PC-3 (cell line): ENCODE data around the gene NRL. TPM values are rescaled to one million over a fixed set of nuclear protein-coding genes. Genes with fewer than 3 reads are reported as not detected.
A peak's percentile ranks its signal among the peaks of the same experiment; 100 is the strongest.

Experiments used
- ATAC-seq: fragments of 200-7000 bp; cut with Tn5 transposase; 2 replicates; pipeline ENCODE4 v1.9.1; 2020; ENCODE audit warnings: mild to moderate bottlenecking, moderate library complexity
- BruUV-seq: library from RNA; stranded (reverse); fragments of 400-500 nt; replicated peaks from 2 replicates; lab custom pipeline; 2021; lab: Mats Ljungman, UMichigan
- CTCF ChIA-PET: fragments of 300-600 bp; sonication (Branson Sonifier 250); formaldehyde crosslinking; loops from one replicate; lab custom pipeline; 2022; ENCODE audit warnings: antibody characterized with exemption; lab: Charles Lee
- POLR2A ChIA-PET: fragments of 300-600 bp; sonication (Branson Sonifier 250); formaldehyde crosslinking; loops from one replicate; lab custom pipeline; 2022; ENCODE audit warnings: antibody characterized with exemption; ENCODE audit not compliant: unreplicated experiment; lab: Charles Lee
- DNase-seq: peaks from one replicate; pipeline ENCODE4 v3.0.0-alpha.2; 2015
- H2AFZ ChIP-seq: fragments of 300-600 bp; sonication (generic); 2 replicates; pipeline ENCODE4 v1.6.0; 2016; ENCODE audit warnings: antibody characterized with exemption, low read length
- H3F3A ChIP-seq: fragments of 300-600 bp; sonication (generic); one replicate; pipeline ENCODE4 v1.6.0; 2017; ENCODE audit warnings: antibody characterized with exemption, low read length, control low read depth, mild to moderate bottlenecking; ENCODE audit not compliant: unreplicated experiment
- H3K27ac ChIP-seq: fragments of 300-600 bp; sonication (generic); 2 replicates; pipeline ENCODE4 v1.5.1; 2016; ENCODE audit warnings: mild to moderate bottlenecking, low read length
- H3K27me3 ChIP-seq: fragments of 300-600 bp; sonication (generic); 2 replicates; pipeline ENCODE4 v1.6.1; 2016; ENCODE audit warnings: low read length, mixed read lengths
- H3K36me3 ChIP-seq: fragments of 300-600 bp; sonication (generic); 2 replicates; pipeline ENCODE4 v1.6.1; 2016; ENCODE audit warnings: low read depth, mixed run types, low read length, mixed read lengths
- H3K4me1 ChIP-seq: fragments of 300-600 bp; sonication (generic); 2 replicates; pipeline ENCODE4 v1.5.1; 2016; ENCODE audit warnings: low read length; ENCODE audit not compliant: insufficient read depth
- H3K4me2 ChIP-seq: fragments of 300-600 bp; sonication (generic); 2 replicates; pipeline ENCODE4 v1.6.0; 2016; ENCODE audit warnings: low read length
- H3K4me3 ChIP-seq: fragments of 300-600 bp; sonication (generic); 2 replicates; pipeline ENCODE4 v1.5.1; 2016; ENCODE audit warnings: mild to moderate bottlenecking, low read length, mixed read lengths
- H3K79me2 ChIP-seq: fragments of 300-600 bp; sonication (generic); 2 replicates; pipeline ENCODE4 v1.6.1; 2017; ENCODE audit warnings: low read length, mixed read lengths
- H3K9ac ChIP-seq: fragments of 300-600 bp; sonication (generic); 2 replicates; pipeline ENCODE4 v1.6.0; 2016; ENCODE audit warnings: mild to moderate bottlenecking, low read length
- H3K9me2 ChIP-seq: fragments of 300-600 bp; sonication (generic); replicated peaks from 2 replicates; pipeline ENCODE4 v1.6.1; 2016; ENCODE audit warnings: mixed run types, low read length, mixed read lengths
- H3K9me3 ChIP-seq: fragments of 300-600 bp; sonication (generic); 2 replicates; pipeline ENCODE4 v1.6.1; 2016; ENCODE audit warnings: low read length, mixed read lengths
- H4K20me1 ChIP-seq: fragments of 300-600 bp; sonication (generic); 2 replicates; pipeline ENCODE4 v1.6.1; 2016; ENCODE audit warnings: low read length, mixed read lengths
- EZH2 ChIP-seq: fragments of 300-600 bp; sonication (generic); IDR thresholded peaks from one replicate; pipeline ENCODE4 v1.6.1; 2017; ENCODE audit warnings: antibody characterized with exemption, mild to moderate bottlenecking, low read length; ENCODE audit not compliant: unreplicated experiment
- EZH2phosphoT487 ChIP-seq: fragments of 300-600 bp; sonication (generic); IDR thresholded peaks from 2 replicates; pipeline ENCODE4 v1.6.1; 2018; ENCODE audit warnings: mild to moderate bottlenecking, antibody characterized with exemption, low read length, borderline replicate concordance
- intact Hi-C: fragments of 100-400 bp; cut with micrococcal nuclease; formaldehyde crosslinking; loops from 2 replicates; pipeline ENCODE4 v1.9.0; 2023
- total RNA-seq: library from RNA; depleted of rRNA; stranded (reverse); fragments of >200 nt; gene quantifications from 2 replicates; pipeline ENCODE4 v1.2.3, GENCODE V29; 2014
- TF ChIP-seq, protein P1 (sequence below): fragments of 300-600 bp; sonication (generic); conservative IDR thresholded peaks from 2 replicates; pipeline ENCODE4 v1.5.1; 2017; ENCODE audit warnings: antibody characterized with exemption, low read depth, mild to moderate bottlenecking, low read length

The NRL gene
- total RNA-seq, 1 experiment from 2014 or later = 1.5 TPM

DNA sequence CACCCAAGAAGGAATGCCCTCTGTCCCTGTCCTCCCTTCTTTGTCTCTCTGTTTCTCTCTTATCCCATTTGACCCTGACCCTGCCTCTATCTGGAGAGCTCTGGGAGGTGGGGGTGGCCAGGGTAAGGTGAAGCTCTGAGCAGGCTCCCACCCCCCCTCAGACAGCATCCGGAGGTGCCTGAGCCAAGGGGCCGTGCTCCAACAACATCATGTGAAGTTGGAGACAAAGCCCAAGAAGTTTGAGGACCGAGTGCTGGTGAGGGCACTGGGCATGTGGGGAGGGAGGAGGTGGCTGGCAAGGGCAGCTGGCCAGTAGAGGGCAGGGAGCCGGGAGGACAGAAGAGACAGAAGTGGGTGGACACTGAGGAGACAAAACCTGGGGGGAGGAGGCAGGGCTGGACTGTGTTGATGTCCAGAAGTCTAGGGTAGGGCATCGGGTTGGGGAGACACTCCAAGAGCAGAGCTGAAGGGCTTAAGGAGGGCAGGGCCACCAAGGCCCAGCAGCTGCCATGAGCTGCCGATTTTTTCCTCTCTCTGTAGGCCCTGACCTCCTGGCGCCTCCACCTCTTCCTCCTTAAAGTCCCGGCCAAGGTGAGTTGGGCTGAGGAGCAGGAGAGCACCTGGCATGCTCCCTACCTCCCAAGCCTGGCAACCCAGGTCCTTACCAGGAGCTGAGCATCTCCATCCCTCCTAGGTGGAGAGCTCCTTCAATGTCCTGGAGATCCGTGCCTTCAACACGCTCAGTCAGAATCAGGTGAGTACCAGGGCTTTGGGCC is 61.0 kb downstream of the NRL start:
- no peaks in the 10 kb centered on the region for H3K9me2 ChIP-seq
- no peak for ATAC-seq
- no peaks in the 10 kb centered on the region for H3F3A ChIP-seq
- no peaks in the 10 kb centered on the region for H3K36me3 ChIP-seq
- CTCF ChIA-PET = no interaction called here
- no peaks in the 10 kb centered on the region for H3K9me3 ChIP-seq
- H3K4me3 ChIP-seq = no peak overlapping the region
- no peak overlapping the region for H3K9ac ChIP-seq
- H3K79me2 ChIP-seq = no peaks in the 10 kb centered on the region
- intact Hi-C loops = no loop called here
- 0 out of 2 replicates have a peak, but pooled peaks cover 6% of the 10 kb centered on the region for H3K27me3 ChIP-seq
- DNase-seq = no peak
- BruUV-seq = no TSS peak
- no peak overlapping the region for H3K27ac ChIP-seq
- POLR2A ChIA-PET = interaction anchor here (0.5 kb wide), 1 partner anchor 138 kb away, joined by 5 read pairs; no protein-coding TSS in a partner anchor
- H3K4me2 ChIP-seq = no peak overlapping the region
- no peak overlapping the region for H2AFZ ChIP-seq
- H3K4me1 ChIP-seq = peaks cover 6% of the 10 kb centered on the region; the same call in 1 of the 2 replicates
- TF ChIP-seq, protein P1, sequence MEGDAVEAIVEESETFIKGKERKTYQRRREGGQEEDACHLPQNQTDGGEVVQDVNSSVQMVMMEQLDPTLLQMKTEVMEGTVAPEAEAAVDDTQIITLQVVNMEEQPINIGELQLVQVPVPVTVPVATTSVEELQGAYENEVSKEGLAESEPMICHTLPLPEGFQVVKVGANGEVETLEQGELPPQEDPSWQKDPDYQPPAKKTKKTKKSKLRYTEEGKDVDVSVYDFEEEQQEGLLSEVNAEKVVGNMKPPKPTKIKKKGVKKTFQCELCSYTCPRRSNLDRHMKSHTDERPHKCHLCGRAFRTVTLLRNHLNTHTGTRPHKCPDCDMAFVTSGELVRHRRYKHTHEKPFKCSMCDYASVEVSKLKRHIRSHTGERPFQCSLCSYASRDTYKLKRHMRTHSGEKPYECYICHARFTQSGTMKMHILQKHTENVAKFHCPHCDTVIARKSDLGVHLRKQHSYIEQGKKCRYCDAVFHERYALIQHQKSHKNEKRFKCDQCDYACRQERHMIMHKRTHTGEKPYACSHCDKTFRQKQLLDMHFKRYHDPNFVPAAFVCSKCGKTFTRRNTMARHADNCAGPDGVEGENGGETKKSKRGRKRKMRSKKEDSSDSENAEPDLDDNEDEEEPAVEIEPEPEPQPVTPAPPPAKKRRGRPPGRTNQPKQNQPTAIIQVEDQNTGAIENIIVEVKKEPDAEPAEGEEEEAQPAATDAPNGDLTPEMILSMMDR = no peak
- no peak for TF ChIP-seq EZH2
- TF ChIP-seq EZH2phosphoT487 = no peak
- H4K20me1 ChIP-seq = no peaks in the 10 kb centered on the region

GRCh38 chr14:24052656-24053547 is 61.8 kb downstream of the NRL start:
- Histone ChIP-seq H3K9ac (no peak overlapping the region), H4K20me1 (no peaks in the 10 kb centered on the region), H3K27me3 (peaks cover 8% of the 10 kb centered on the region; the same call in 1 of the 2 replicates), H3F3A (no peaks in the 10 kb centered on the region), H2AFZ (no peak overlapping the region), H3K4me2 (peak overlapping the region; percentile 100), H3K9me2 (no peaks in the 10 kb centered on the region), H3K36me3 (no peaks in the 10 kb centered on the region), H3K4me1 (peaks cover 6% of the 10 kb centered on the region; the same call in 1 of the 2 replicates), H3K4me3 (peak overlapping the region; percentile 78; the same call in 1 of the 2 replicates), H3K9me3 (no peaks in the 10 kb centered on the region), H3K79me2 (no peaks in the 10 kb centered on the region), H3K27ac (no peak overlapping the region)
- ATAC-seq (no peak), DNase-seq (no peak)
- ChIA-PET POLR2A (no interaction called here), CTCF (interaction anchor here (0.5 kb wide), 1 partner anchor 62 kb away, joined by 3 read pairs; no protein-coding TSS in a partner anchor)
- no peak for TF ChIP-seq EZH2
- no peak for TF ChIP-seq EZH2phosphoT487
- TF ChIP-seq, protein P1 = no peak
- intact Hi-C loops = no loop called here
- BruUV-seq = no TSS peak
